Activated B cell treated with CpG ODN at 0.5 μM for 24 hours (primary cell): ENCODE results near the gene GGT5. TPM values are rescaled to one million over a fixed set of nuclear protein-coding genes. Genes with fewer than 3 reads are reported as not detected.
"Not testable (repeated sequence)": the region's sequence is repeated elsewhere in the genome, so short reads cannot be mapped to it uniquely, and the experiment has no call there.

Source experiments
- ATAC-seq: fragments of 200-7000 bp; cut with Tn5 transposase; one replicate; pipeline ENCODE4 v1.10.0; 2021; ENCODE audit warnings: low read depth, mild to moderate bottlenecking, moderate library complexity
- CTCF ChIA-PET: fragments of 350-600 bp; sonication (Branson Sonifier 250); formaldehyde crosslinking; loops from one replicate; lab custom pipeline; 2021; ENCODE audit warnings: antibody characterized with exemption; lab: Charles Lee
- POLR2A ChIA-PET: fragments of 350-600 bp; sonication (Branson Sonifier 250); formaldehyde crosslinking; loops from one replicate; lab custom pipeline; 2021; ENCODE audit warnings: antibody characterized with exemption; lab: Charles Lee
- DNase-seq: peaks from one replicate; pipeline ENCODE4 v3.0.0; 2022
- H3K27ac Mint-ChIP-seq: one replicate; pipeline ENCODE4 v1.8.0; 2020; ENCODE audit warnings: mixed read lengths
- H3K27me3 Mint-ChIP-seq: one replicate; pipeline ENCODE4 v1.8.0; 2021; ENCODE audit warnings: mixed read lengths
- H3K36me3 Mint-ChIP-seq: one replicate; pipeline ENCODE4 v1.8.0; 2021; ENCODE audit warnings: low read depth, mixed read lengths
- H3K4me1 Mint-ChIP-seq: one replicate; pipeline ENCODE4 v1.8.0; 2021; ENCODE audit warnings: mixed read lengths
- H3K4me3 Mint-ChIP-seq: one replicate; pipeline ENCODE4 v1.8.0; 2020; ENCODE audit warnings: mild to moderate bottlenecking, mixed read lengths
- H3K9me3 Mint-ChIP-seq: one replicate; pipeline ENCODE4 v1.8.0; 2020; ENCODE audit warnings: mixed read lengths
- intact Hi-C: fragments of 100-400 bp; cut with micrococcal nuclease; formaldehyde crosslinking; loops from one replicate; pipeline ENCODE4 v1.15.1; 2024
- total RNA-seq: library from RNA; stranded (reverse); gene quantifications from 2 replicates; pipeline ENCODE4 v1.2.3, GENCODE V29; 2022
- TF ChIP-seq, protein P1 (sequence below): fragments of 200-600 bp; IDR thresholded peaks from one replicate; pipeline ENCODE4 v1.8.0; 2022; ENCODE audit warnings: antibody characterized with exemption, mild to moderate bottlenecking

GGT5 gene
- total RNA-seq, 1 donor from 2014 or later, result not detected

DNA sequence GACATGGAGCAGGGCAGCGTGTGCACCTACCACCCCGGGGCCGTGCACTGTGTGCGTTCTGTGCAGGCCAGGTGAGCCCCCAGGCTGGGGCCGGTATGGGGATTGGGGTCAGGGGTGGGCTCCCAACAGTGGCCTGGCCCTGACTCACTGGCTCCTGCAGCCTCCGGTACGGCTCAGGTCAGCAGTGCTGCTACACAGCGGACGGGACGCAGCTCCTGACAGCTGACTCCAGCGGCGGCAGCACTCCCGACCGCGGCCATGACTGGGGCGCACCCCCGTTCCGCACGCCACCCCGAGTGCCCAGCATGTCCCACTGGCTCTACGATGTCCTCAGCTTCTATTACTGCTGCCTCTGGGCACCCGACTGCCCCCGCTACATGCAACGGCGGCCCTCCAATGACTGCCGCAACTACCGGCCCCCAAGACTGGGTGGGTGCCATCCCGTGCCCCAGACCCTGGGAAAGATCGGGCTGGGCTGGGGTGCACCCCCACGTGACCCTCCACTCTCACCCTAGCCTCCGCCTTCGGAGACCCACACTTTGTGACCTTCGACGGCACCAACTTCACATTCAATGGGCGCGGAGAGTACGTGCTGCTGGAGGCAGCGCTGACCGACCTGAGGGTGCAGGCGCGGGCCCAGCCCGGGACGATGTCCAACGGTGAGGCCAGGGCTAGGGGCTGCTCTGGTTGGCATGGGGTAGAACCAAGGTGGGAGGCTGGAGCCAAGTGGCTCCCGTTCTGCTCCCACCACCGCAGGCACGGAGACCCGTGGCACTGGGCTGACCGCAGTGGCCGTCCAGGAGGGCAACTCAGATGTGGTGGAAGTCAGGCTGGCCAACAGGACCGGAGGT is 59.2 kb downstream of the GGT5 start:
- Mint-ChIP-seq H3K27me3 (peaks cover 3% of the 10 kb centered on the region), H3K36me3 (no peaks in the 10 kb centered on the region), H3K4me3 (no peak overlapping the region), H3K4me1 (peaks cover 10% of the 10 kb centered on the region), H3K27ac (no peak overlapping the region), H3K9me3 (no peaks in the 10 kb centered on the region)
- CTCF ChIA-PET, result no interaction called here
- no peak for ATAC-seq
- POLR2A ChIA-PET, result no interaction called here
- TF ChIP-seq, protein P1, sequence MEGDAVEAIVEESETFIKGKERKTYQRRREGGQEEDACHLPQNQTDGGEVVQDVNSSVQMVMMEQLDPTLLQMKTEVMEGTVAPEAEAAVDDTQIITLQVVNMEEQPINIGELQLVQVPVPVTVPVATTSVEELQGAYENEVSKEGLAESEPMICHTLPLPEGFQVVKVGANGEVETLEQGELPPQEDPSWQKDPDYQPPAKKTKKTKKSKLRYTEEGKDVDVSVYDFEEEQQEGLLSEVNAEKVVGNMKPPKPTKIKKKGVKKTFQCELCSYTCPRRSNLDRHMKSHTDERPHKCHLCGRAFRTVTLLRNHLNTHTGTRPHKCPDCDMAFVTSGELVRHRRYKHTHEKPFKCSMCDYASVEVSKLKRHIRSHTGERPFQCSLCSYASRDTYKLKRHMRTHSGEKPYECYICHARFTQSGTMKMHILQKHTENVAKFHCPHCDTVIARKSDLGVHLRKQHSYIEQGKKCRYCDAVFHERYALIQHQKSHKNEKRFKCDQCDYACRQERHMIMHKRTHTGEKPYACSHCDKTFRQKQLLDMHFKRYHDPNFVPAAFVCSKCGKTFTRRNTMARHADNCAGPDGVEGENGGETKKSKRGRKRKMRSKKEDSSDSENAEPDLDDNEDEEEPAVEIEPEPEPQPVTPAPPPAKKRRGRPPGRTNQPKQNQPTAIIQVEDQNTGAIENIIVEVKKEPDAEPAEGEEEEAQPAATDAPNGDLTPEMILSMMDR, result no peak
- intact Hi-C loops, result loop anchor here (5.0 kb wide), 1 partner anchor 62 kb away; the partner anchor contains the start of gene GGT5
- DNase-seq, result no peak

DNA sequence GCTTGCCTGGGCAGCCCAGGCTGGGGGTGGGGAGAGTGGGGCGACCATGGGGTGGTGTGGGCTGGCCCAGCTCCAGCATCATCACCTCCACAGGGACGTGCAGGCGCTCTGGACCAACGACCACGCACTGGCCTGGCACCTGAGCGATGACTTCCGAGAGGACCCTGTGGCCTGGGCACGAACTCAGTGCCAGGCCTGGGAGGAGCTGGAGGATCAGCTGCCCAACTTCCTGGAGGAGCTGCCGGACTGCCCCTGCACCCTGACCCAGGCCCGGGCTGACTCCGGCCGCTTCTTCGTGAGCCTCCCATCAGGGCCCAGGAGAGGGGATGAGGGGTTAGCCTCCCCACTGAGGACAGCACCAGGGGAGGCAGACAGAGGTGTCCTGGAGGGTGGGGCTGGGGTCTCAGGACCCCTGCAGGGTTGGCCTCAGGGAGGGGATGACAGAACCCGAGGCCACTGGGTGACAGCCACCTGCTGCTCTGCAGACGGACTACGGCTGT is 59.8 kb downstream of the GGT5 start:
- Mint-ChIP-seq H3K27me3 (peaks cover 3% of the 10 kb centered on the region), H3K4me1 (peaks cover 10% of the 10 kb centered on the region), H3K27ac (no peak overlapping the region), H3K36me3 (no peaks in the 10 kb centered on the region), H3K4me3 (no peak overlapping the region), H3K9me3 (no peaks in the 10 kb centered on the region)
- DNase-seq (peak; percentile 12), ATAC-seq (no peak)
- POLR2A ChIA-PET, result no interaction called here
- intact Hi-C loops, result loop anchor here (5.0 kb wide), 1 partner anchor 62 kb away; the partner anchor contains the start of gene GGT5
- CTCF ChIA-PET, result no interaction called here
- TF ChIP-seq, protein P1, result no peak

DNA sequence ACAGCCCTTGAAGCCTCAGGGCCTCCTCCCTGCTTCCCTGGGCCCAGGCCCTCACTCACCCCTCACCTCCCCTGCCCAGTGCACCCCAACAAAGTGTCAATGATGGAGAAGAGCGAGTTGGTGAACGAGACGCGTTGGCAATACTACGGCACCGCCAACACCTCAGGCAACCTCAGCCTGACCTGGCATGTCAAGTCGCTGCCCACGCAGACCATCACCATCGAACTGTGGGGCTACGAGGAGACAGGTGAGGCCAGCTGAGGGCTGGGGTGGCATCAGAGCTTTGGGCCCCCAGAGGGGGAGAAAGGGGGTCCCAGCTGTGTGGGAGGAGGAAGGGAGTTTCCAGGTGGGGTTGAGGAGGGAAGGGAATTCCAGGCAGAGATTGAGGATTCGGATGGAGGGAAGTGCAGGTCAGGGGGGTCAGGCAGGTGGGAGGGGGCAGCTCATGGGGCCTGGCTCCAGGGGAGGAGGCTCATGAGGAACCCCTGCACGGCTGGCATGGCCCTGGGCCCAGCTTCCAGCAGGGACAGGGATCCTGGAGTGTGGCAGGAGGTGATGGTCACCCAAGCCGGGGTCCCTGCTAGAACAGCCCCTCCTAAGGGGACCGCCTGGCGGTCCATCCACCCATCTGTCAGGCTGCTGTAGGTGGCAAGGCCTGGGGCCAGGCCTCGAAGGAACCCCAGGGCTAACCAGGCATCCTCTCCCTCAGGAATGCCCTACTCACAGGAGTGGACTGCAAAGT is 60.7 kb downstream of the GGT5 start:
- no peak for ATAC-seq
- Mint-ChIP-seq H3K27me3 (no peaks in the 10 kb centered on the region), H3K27ac (no peak overlapping the region), H3K36me3 (peaks cover 2% of the 10 kb centered on the region), H3K4me1 (peaks cover 10% of the 10 kb centered on the region), H3K9me3 (no peaks in the 10 kb centered on the region), H3K4me3 (no peak overlapping the region)
- CTCF ChIA-PET, result no interaction called here
- no peak for DNase-seq
- intact Hi-C loops, result no loop called here
- TF ChIP-seq, protein P1, result no peak
- POLR2A ChIA-PET, result no interaction called here

DNA sequence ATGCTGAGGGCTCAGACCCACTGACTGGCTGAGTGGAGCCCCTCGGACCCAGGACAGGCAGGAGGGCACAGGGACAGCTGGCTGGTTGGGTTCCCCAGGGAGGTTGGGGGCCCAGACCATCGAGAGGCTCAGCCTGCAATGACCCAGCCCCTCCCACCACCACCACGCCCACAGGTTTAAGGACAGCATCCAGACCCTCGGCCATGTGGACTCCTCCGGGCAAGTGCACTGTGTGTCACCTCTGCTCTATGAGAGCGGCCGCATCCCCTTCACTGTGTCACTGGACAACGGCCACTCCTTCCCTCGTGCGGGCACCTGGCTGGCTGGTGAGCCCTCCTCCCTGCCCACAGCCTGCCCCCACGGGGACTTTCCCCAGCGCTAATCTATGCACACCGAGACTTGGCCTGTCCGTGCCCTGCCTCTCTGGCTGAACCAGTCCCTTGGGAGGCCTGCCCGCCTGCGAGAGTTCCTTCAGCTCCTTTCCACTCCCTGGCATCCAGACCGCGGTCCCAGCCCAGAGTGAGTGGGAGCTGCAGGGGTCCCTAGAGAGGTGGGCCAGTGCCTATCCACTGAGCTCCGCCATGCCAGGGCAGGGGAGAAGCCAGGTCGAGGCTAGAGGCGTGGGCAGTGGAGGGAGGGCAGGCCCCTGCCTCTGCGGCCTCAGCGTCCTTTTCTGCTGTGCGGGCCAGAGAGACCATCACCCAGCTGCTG is 61.4 kb downstream of the GGT5 start:
- no peak overlapping the region for H3K27ac Mint-ChIP-seq
- DNase-seq (peak; percentile 25), ATAC-seq (peak; percentile 88)
- H3K27me3 Mint-ChIP-seq, result no peaks in the 10 kb centered on the region
- intact Hi-C loops, result no loop called here
- CTCF ChIA-PET, result no interaction called here
- H3K9me3 Mint-ChIP-seq, result no peaks in the 10 kb centered on the region
- POLR2A ChIA-PET, result interaction anchor here (0.5 kb wide), 1 partner anchor 106 kb away, joined by 3 read pairs; no protein-coding TSS in a partner anchor
- H3K4me1 Mint-ChIP-seq, result peaks cover 10% of the 10 kb centered on the region
- TF ChIP-seq, protein P1, result no peak
- H3K4me3 Mint-ChIP-seq, result peak overlapping the region; percentile 41
- H3K36me3 Mint-ChIP-seq, result peaks cover 5% of the 10 kb centered on the region

DNA sequence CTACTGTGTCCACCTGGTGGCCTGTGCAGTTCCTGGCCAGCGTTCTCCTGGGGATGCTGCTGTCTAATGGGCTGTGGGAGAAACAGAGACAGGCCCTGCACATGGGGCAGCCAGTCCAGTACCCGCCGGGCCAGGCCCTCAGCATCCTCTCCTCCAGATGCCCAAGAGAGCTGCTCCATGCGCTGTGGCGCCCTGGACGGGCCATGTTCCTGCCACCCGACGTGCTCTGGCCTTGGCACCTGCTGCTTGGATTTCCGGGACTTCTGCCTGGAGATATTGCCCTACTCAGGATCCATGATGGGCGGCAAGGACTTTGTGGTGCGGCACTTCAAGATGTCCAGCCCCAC is 62.0 kb downstream of the GGT5 start:
- H3K27ac Mint-ChIP-seq, POLR2A ChIA-PET: not testable (repeated sequence)

More for the DNA sequence above, 62.0 kb downstream of the GGT5 start:
- ATAC-seq, CTCF ChIA-PET, H3K27me3 Mint-ChIP-seq, intact Hi-C loops, H3K36me3 Mint-ChIP-seq, H3K4me1 Mint-ChIP-seq, H3K4me3 Mint-ChIP-seq, H3K9me3 Mint-ChIP-seq: not testable (repeated sequence)
- peak; percentile 10 for DNase-seq
